Ovary (tissue), 9 donors: Measurements from ENCODE around the gene LSAMP. TPM values are rescaled to one million over a fixed set of nuclear protein-coding genes. Genes with fewer than 3 reads are reported as not detected.

Experiments used
- DNase-seq, 5 donors: peaks; one replicate each; pipeline ENCODE4 v3.0.0-alpha.2; 2019 to 2020
- H3K27ac ChIP-seq, 2 donors: fragments of 200-600 bp; one replicate each; pipeline versions ENCODE4 v1.5.1 to v1.8.0; 2019 to 2022
- H3K27me3 ChIP-seq: fragments of 200-600 bp; one replicate; pipeline ENCODE4 v1.8.0; 2022
- H3K36me3 ChIP-seq: fragments of 200-600 bp; sonication (generic); one replicate; pipeline ENCODE4 v1.5.1; 2019
- H3K4me1 ChIP-seq: one replicate; pipeline ENCODE4 v1.8.1; 2013; ENCODE audit warnings: mild to moderate bottlenecking, moderate library complexity; ENCODE audit not compliant: insufficient read depth
- H3K4me3 ChIP-seq: fragments of 200-600 bp; sonication (generic); one replicate; pipeline ENCODE4 v1.5.1; 2017
- H3K9me3 ChIP-seq, 2 donors: fragments of 200-600 bp in 1 of 2; sonication (generic) in 1 of 2; one replicate each; pipeline versions ENCODE4 v1.5.1 to v1.8.1; 2013 to 2019; ENCODE audit warnings: mild to moderate bottlenecking in 1 of 2, moderate library complexity in 1 of 2
- CTCF ChIP-seq, 3 donors: fragments of 450-650 bp in 2 of 3; fragments of 200-600 bp in 1 of 3; IDR thresholded peaks; one replicate each; pipeline versions ENCODE4 v1.5.1 to v1.8.0; 2016 to 2022; ENCODE audit warnings: antibody characterized with exemption in 3 of 3, mild to moderate bottlenecking in 1 of 3
- EP300 ChIP-seq: sonication (generic); formaldehyde crosslinking; IDR thresholded peaks from one replicate; pipeline ENCODE4 v1.6.1; 2017; ENCODE audit warnings: antibody characterized with exemption
- POLR2A ChIP-seq: fragments of 450-650 bp; IDR thresholded peaks from one replicate; pipeline ENCODE4 v1.6.1; 2017; ENCODE audit warnings: antibody characterized with exemption, mild to moderate bottlenecking, moderate library complexity
- WGBS, 3 donors: extraction: QIAGEN DNeasy Blood & Tissue Kit in 1 of 3; methylation state at CpG; one replicate each; pipeline versions ENCODE4 v1.1.5 to v1.1.7; 2013 to 2017; 5-methylcytosine and 5-hydroxymethylcytosine counted together
- intact Hi-C, 4 donors: fragments of 100-400 bp; cut with DNase I; formaldehyde crosslinking; loops; one replicate each; pipeline versions ENCODE4 v1.11.0 to v1.15.1; 2022 to 2023
- polyA plus RNA-seq, 2 donors: library from polyadenylated mRNA; stranded (reverse); fragments of 200-250 nt in 1 of 2; fragments of 350-450 nt in 1 of 2; fragmentation: Illumina TruSeq in 1 of 2; extraction: RNeasy Lipid Tissue Mini Kit (QIAGEN cat#74804) in 1 of 2; gene quantifications; one replicate each; pipeline ENCODE4 v1.2.3, GENCODE V29; 2013 to 2014
- total RNA-seq, 7 donors: library from RNA; depleted of rRNA in 2 of 7; stranded (reverse); fragments of >200 nt in 2 of 7; fragmentation: NEBNext Ultra II Directional in 3 of 7; extraction: Animal tissue kit (Norgen Biotek cat#: 25700) in 3 of 7; gene quantifications; one replicate each; pipeline versions ENCODE4 v1.1.0 to v1.2.4, GENCODE V29; 2016 to 2023
- donor health status: DM: no; HTN: no; CAD: no; lungs with moderate emphysema.
- donor health status: DM: no; HTN: no; CAD: no.
- donor health status: Bipolar disorder and iron deficiency.
- donor health status: DM: yes; HTN: yes; CAD: no.
- donor health status: DM: no; HTN: no; CAD: no.
- donor health status: DM: yes; HTN: yes; CAD: no.

LSAMP gene
- total and polyA plus RNA-seq, 9 donors: 1.1 to 13.0 (median 5.4) TPM

GRCh38 chr3:116129187-116129946, 315.9 kb downstream of the LSAMP start:
- 27 to 46% (median 31%) methylated on average over 5 of the region's 5 CpGs for WGBS, 3 donors
- Histone ChIP-seq H3K27ac (no peak overlapping the region), H3K4me1 (peaks cover 2% of the 10 kb centered on the region), H3K4me3 (no peak overlapping the region), H3K9me3 (no peaks in the 10 kb centered on the region), H3K36me3 (no peaks in the 10 kb centered on the region), H3K27me3 (no peaks in the 10 kb centered on the region)
- intact Hi-C loops: no loop called here
- TF ChIP-seq EP300: no peak
- DNase-seq: peak in 4 of 5 donors; percentile 35 to 56 (median 46)

DNA sequence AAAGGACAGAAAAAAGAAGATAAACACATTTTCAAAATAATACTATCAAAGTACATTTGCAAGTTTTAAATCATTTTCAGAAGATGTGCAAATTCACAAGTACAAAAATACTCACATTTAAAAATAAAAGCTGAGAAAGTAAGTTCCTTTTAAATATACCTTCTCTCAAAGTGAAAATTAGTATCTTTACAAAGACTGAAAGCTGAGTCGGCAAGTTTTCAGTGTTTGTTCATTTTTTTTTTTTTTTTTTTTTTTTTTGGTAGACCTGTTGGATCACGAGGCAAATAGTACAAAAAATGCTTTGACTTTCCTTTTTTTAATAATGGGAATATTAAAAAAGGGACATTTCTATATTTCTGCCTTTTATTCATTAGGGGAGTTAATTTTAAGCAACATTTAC, 317.8 kb downstream of the LSAMP start:
- no peak for DNase-seq
- TF ChIP-seq CTCF (IDR thresholded peaks at IDR 0.05) (no peak), EP300 (no peak), POLR2A (no peak)
- Histone ChIP-seq H3K27ac (no peak overlapping the region), H3K4me1 (peaks cover 2% of the 10 kb centered on the region), H3K9me3 (no peaks in the 10 kb centered on the region), H3K27me3 (no peaks in the 10 kb centered on the region), H3K4me3 (no peak overlapping the region), H3K36me3 (no peaks in the 10 kb centered on the region)
- intact Hi-C loops: no loop called here
- WGBS, 3 donors: 57 to 81% (median 64%) methylated on average over 2 of the region's 2 CpGs

- Histone ChIP-seq H3K27me3 (no peaks in the 10 kb centered on the region), H3K27ac (no peak overlapping the region), H3K4me3 (no peak overlapping the region), H3K4me1 (no peaks in the 10 kb centered on the region), H3K9me3 (no peaks in the 10 kb centered on the region), H3K36me3 (no peaks in the 10 kb centered on the region)
- intact Hi-C loops: no loop called here
- no peak for DNase-seq
- no peak for TF ChIP-seq EP300
- TF ChIP-seq POLR2A: no peak
- TF ChIP-seq CTCF (IDR thresholded peaks at IDR 0.05): no peak
These were observed 321.1 kb downstream of the LSAMP start for GRCh38 chr3:116124166-116124565.

GRCh38 chr3:116118475-116119169, 326.7 kb downstream of the LSAMP start:
- 67 to 75% (median 70%) methylated on average over 3 of the region's 3 CpGs for WGBS, 3 donors
- DNase-seq: no peak
- no peaks in the 10 kb centered on the region for H3K27me3 ChIP-seq
- no peaks in the 10 kb centered on the region for H3K36me3 ChIP-seq
- no peaks in the 10 kb centered on the region for H3K4me1 ChIP-seq
- no peak overlapping the region for H3K27ac ChIP-seq
- TF ChIP-seq EP300 (no peak), CTCF (IDR thresholded peaks at IDR 0.05) (no peak), POLR2A (no peak)
- H3K4me3 ChIP-seq: no peak overlapping the region
- intact Hi-C loops: no loop called here
- no peaks in the 10 kb centered on the region for H3K9me3 ChIP-seq

- H3K4me3 ChIP-seq: no peak overlapping the region
- H3K9me3 ChIP-seq: no peaks in the 10 kb centered on the region
- 56 to 71% (median 57%) methylated on average over 1 of the region's 1 CpG for WGBS, 3 donors
- H3K27me3 ChIP-seq: no peaks in the 10 kb centered on the region
- TF ChIP-seq POLR2A: no peak
- no peak for TF ChIP-seq CTCF (IDR thresholded peaks at IDR 0.05)
- TF ChIP-seq EP300: no peak
- no peaks in the 10 kb centered on the region for H3K36me3 ChIP-seq
- DNase-seq: no peak
- no peaks in the 10 kb centered on the region for H3K4me1 ChIP-seq
- intact Hi-C loops: no loop called here
- no peak overlapping the region for H3K27ac ChIP-seq
These were observed 330.7 kb downstream of the LSAMP start for GRCh38 chr3:116114586-116114985.
